Gastrocnemius medialis (tissue), 4 donors: ENCODE results near the gene TPD52L1.

Source experiments
- POLR2A ChIP-seq, 2 donors: fragments of 450-650 bp; IDR thresholded peaks; one replicate each; pipeline ENCODE4 v1.6.1; 2017; ENCODE audit warnings: antibody characterized with exemption in 2 of 2, mild to moderate bottlenecking in 2 of 2, moderate library complexity in 2 of 2
- TF ChIP-seq, protein P1 (sequence below), 5 experiments: fragments of 450-650 bp in 3 of 5; fragments of 200-600 bp in 2 of 5; sonication (generic) in 2 of 5; IDR thresholded peaks in 4 of 5; conservative IDR thresholded peaks in 1 of 5; 1 replicate in 4 of 5; 2 replicates in 1 of 5; pipeline ENCODE4 v1.5.1; 2016 to 2019; ENCODE audit warnings: antibody characterized with exemption in 5 of 5, mild to moderate bottlenecking in 3 of 5, moderate library complexity in 3 of 5

DNA sequence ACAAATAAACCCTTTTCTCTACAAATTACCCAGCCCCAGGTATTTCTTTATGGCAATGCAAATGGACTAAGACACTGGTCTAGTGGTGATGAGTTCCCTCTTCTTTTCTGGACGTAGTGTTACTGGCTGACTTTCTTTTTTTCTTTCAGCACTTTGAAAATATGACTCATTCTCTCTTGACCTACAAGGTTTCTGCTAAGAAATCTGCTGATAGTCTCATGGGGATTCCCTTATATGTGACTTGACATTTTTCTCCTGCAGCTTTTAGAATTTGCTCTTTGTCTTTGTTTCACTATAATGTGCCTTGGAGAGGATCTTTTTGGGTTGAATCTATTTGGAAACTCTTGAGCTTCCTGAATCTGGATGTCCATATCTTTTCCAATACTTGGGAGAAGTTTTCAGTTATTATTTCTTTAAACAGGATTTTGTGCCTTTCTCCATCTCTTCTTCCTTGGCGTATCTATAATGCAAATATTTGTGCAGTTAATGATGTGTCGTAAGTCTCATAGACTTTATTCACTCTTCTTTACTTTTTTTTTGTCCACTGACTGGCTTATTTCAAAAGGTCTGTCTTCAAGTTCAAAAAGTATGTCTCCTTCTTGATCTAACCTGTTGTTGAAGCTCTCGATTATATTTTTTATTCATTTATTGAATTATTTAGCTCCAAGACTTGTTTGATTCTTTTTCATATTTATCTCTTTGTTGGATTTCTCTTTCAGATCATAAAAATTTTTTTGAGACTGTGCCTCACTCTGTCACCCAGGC is 42.2 kb upstream of the TPD52L1 start:
- TF ChIP-seq, protein P1, sequence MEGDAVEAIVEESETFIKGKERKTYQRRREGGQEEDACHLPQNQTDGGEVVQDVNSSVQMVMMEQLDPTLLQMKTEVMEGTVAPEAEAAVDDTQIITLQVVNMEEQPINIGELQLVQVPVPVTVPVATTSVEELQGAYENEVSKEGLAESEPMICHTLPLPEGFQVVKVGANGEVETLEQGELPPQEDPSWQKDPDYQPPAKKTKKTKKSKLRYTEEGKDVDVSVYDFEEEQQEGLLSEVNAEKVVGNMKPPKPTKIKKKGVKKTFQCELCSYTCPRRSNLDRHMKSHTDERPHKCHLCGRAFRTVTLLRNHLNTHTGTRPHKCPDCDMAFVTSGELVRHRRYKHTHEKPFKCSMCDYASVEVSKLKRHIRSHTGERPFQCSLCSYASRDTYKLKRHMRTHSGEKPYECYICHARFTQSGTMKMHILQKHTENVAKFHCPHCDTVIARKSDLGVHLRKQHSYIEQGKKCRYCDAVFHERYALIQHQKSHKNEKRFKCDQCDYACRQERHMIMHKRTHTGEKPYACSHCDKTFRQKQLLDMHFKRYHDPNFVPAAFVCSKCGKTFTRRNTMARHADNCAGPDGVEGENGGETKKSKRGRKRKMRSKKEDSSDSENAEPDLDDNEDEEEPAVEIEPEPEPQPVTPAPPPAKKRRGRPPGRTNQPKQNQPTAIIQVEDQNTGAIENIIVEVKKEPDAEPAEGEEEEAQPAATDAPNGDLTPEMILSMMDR (IDR thresholded peaks at IDR 0.05 in 4 of 5, conservative IDR thresholded peaks at IDR 0.05 in 1 of 5), result no peak
- TF ChIP-seq POLR2A (IDR thresholded peaks at IDR 0.05), result no peak
